LNCaP clone FGC (cell line): ENCODE results near the gene MDH1.
"Not testable (repeated sequence)": the region's sequence is repeated elsewhere in the genome, so short reads cannot be mapped to it uniquely, and the experiment has no call there.

ENCODE experiments used
- DNase-seq: peaks from one replicate; pipeline ENCODE4 v3.0.0-alpha.2; 2011; ENCODE audit warnings: low read depth
- H3K4me3 ChIP-seq: 2 replicates; pipeline ENCODE4 v1.5.1; 2011; ENCODE audit warnings: mild to moderate bottlenecking, low read depth, low read length, control low read depth
- CTCF ChIP-seq: IDR thresholded peaks from 2 replicates; pipeline ENCODE4 v1.5.1; 2012; ENCODE audit warnings: mild to moderate bottlenecking; ENCODE audit not compliant: control insufficient read depth, insufficient read depth; ENCODE audit errors: extremely low read depth

MDH1 gene

GRCh38 chr2:63600881-63601460, 12.2 kb downstream of the MDH1 start:
- DNase-seq: no peak
- H3K4me3 ChIP-seq: no peak overlapping the region
- TF ChIP-seq CTCF: no peak

GRCh38 chr2:63604666-63605065, 15.9 kb downstream of the MDH1 start:
- H3K4me3 ChIP-seq: no peak overlapping the region
- TF ChIP-seq CTCF: no peak
- DNase-seq: no peak

GRCh38 chr2:63608865-63609264, 20.1 kb downstream of the MDH1 start:
- H3K4me3 ChIP-seq, DNase-seq: not testable (repeated sequence)

GRCh38 chr2:63610525-63610924, 21.8 kb downstream of the MDH1 start:
- no peak for TF ChIP-seq CTCF
- H3K4me3 ChIP-seq: no peak overlapping the region
- DNase-seq: no peak

GRCh38 chr2:63613391-63613901, 24.7 kb downstream of the MDH1 start:
- TF ChIP-seq CTCF: no peak
- no peak for DNase-seq
- no peak overlapping the region for H3K4me3 ChIP-seq

- DNase-seq: no peak
Measured at GRCh38 chr2:63614448-63614968, 25.7 kb downstream of the MDH1 start.

More at GRCh38 chr2:63614448-63614968, 25.7 kb downstream of the MDH1 start:
- TF ChIP-seq CTCF: no peak
- peak overlapping the region; percentile 30; the same call in 1 of the 2 replicates for H3K4me3 ChIP-seq
